Frontal cortex (tissue), 4 donors: Measurements from ENCODE around the gene CMTM3. TPM values are rescaled to one million over a fixed set of nuclear protein-coding genes. Genes with fewer than 3 reads are reported as not detected.
"Not testable (repeated sequence)": the region's sequence is repeated elsewhere in the genome, so short reads cannot be mapped to it uniquely, and the experiment has no call there.

Experiments used
- DNase-seq, 2 donors: peaks; one replicate each; pipeline ENCODE4 v3.0.0; 2012; ENCODE audit warnings: low spot score in 2 of 2
- FAIRE-seq: peaks from 2 replicates; lab custom pipeline; 2012; peaks lifted over from hg19 to GRCh38; lab: Jason Lieb, UNC
- total RNA-seq: library from RNA; depleted of rRNA; stranded (reverse); fragments of >200 nt; gene quantifications from one replicate; pipeline ENCODE4 v1.2.3, GENCODE V29; 2014
- donor health status: control.
- donor health status: control.
- donor health status: control.

The CMTM3 gene
- total RNA-seq, 1 donor from 2014 or later = 3.3 TPM

- FAIRE-seq (no peak), DNase-seq (no peak)
Observed at GRCh38 chr16:66581246-66581952, 23.1 kb upstream of the CMTM3 start.

DNA sequence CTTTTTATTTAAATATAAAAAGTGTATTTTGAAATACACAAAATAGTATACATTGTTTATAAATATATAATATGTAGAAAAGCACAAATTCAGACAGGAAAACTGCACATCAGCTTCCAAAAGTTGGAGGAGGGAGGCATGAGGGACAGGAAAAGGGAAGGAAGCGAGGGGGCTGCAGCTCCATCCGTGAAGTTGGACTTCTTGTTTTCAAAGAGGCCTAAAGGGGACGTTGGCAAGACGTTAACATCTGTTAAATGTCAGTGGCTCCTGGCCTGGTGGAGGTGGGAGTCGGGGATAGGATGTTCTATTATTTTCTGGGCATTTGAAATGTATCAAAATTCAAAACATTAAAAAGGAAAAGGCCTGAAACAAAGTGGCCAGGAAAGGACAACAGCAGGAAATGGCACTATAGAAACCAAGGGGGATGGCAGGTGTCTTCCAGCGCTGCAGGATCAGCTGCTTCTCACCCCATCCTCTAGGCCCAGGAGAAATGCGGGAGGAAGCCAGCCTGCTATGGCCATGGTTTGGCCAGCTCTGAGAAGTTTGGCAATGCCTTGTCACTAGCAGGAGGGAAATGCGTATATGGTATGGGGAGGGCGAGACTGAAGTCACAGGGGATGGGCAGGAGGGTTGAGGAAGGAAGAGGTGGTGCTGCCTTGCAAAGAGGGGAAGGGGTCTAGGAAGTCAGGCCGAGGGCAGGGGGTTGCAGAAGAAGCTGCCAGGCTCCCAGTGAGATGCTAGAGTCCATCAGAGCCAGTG is 18.8 kb upstream of the CMTM3 start:
- FAIRE-seq (no peak), DNase-seq (no peak)

GRCh38 chr16:66587881-66588600 is 16.5 kb upstream of the CMTM3 start:
- DNase-seq (no peak), FAIRE-seq (no peak)

DNA sequence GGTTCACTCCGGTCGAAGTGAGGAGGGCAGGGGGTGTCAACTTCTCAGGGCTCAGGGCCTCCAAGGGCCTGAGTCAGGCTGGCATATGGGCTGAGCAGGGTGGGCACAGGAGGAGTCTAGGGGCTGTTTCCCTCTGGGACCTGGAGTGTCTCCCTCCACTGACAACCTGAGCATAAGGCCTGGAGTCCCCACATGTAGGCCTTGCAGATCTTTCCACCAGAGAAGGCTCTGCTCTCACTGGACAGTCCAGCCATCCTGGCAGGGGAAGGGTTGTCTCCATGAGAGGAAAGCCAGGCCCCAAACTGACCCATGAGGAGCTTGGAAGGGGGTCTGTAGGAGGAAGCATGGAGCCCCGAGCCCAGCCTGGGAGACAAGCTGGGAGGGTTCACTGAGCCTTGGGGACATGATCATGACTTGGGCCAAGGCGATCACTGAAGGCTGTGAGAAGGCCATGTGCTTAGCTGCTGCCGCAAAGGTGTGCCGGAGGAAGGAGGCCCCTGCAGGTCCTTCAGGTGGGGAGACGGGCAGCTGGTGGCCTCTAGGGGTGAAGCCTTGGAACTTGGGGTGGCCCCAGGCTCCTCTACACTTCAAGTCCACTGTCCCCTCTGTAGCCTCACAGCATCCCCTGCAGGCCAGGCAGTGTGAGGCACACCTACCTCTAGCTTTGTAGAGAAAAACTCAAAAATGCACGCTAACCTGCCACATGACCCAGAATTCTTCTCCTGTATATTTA is 15.4 kb upstream of the CMTM3 start:
- no peak for FAIRE-seq
- no peak for DNase-seq

- no peak for FAIRE-seq
- no peak for DNase-seq
Observed at GRCh38 chr16:66590322-66590721, 14.2 kb upstream of the CMTM3 start.

- DNase-seq (no peak), FAIRE-seq (no peak)
Observed at GRCh38 chr16:66591018-66591417, 13.5 kb upstream of the CMTM3 start.

DNA sequence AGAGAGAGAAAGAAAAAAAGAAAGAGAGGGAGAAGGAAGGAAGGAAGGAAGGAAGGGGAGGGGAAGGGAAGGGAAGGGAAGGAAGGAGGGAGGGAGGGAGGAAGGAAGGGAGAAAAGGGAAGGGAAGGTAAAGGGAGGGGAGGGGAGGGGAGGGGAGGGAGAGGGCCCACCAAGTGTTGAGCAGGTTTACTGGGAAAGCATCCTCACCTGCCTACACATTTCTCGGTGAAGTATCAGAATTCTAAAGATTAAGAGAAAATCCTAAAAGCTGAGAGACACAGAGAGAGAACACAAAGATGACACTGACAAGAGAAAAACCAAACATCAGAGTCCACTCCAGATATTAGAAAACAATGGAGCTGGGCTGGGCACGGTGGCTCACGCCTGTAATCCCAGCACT is 12.3 kb upstream of the CMTM3 start:
- no peak for DNase-seq
- no peak for FAIRE-seq

DNA sequence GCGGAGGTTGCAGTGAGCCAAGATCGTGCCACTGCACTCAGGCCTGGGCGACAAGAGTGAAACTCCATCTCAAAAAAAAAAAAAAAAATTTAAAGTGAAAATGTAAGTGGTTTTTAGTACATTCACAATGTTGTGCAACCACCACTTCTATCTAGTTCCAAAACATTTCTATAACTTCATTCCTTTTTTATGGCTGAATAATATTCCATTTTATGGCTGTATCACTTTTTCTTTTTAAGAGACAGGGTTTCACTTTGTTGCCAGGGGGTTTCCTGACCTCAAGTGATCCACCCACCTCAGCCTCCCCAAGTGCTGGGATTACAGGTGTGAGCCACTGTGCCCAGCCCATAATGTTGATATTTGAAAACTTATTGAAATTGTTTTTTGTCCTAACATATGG is 11.7 kb upstream of the CMTM3 start:
- DNase-seq (no peak), FAIRE-seq (no peak)

DNA sequence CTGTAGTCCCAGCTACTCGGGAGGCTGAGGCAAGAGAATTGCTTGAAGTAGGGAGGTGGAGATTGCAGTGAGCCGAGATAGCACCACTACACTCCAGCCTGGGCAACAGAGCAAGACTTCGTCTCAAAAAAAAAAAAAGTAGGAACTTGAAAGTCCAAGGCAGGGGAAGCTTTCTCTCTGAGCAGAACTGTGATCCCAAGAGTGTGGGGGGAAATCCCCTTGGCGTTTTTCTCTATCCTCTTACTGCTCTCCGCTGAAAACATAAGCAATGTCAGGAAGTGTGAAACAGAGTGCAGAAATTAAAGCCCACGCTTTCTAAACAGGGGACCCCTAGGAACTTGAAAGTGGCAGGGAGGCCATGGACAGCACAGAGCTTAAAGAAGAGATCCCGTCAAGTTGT is 9.8 kb upstream of the CMTM3 start:
- no peak for FAIRE-seq
- DNase-seq = no peak

DNA sequence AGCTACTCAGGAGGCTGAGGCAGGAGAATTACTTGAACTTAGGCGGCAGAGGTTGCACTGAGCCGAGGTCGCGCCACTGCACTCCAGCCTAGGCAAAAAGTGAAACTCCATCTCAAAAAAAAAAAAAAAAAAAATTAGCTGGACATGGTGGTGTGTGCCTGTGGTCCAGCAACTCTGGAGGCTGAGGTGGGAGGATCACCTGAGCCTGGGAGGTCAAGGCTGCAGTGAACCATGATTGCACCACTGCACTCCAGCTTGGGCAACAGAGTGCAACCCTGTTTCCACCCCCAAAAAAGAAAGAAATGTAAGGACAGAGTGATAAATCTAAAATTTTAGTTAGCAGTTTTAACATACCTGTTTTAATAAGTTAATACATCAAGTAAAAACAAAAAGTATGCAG is 7.9 kb upstream of the CMTM3 start:
- not testable (repeated sequence) for DNase-seq, FAIRE-seq

DNA sequence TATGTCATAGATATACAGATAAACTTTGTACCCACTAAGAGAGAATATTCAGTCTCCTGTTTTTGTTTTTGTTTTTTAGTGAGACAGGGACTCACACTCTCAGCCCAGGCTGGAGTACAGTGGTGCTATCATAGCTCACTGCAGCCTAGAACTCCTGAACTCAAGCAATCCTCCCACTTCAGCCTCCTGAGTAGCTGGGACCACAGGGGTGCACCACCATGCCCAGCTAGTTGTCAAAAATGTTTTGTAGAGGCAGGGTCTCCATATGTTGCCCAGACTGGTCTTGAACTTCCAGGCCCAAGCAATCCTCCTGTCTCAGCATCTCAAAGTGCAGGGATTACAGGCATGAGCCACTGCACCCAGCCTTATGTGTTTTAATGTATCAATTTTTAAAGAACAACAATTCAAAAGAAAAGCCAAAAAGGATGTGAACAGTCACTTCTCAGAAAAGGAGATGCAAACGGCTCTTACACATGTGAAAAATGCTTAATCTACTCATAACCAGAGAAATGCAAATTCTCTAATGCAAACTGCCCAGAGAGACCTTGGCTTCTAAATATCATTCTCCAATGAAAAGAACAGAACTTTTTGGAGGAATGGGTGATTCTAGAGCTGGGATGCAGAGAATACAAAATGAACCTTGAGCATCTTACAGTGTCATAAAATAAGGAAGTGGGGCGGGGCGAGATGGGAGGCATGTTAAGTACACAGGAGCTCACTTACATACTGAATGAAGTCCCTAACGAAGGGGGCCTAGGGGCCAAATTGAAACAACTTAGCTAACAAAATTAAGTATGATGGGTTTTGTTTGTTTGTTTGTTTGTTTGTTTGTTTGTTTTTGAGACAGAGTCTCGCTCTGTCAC is 7.3 kb upstream of the CMTM3 start:
- FAIRE-seq = no peak
- DNase-seq = no peak

DNA sequence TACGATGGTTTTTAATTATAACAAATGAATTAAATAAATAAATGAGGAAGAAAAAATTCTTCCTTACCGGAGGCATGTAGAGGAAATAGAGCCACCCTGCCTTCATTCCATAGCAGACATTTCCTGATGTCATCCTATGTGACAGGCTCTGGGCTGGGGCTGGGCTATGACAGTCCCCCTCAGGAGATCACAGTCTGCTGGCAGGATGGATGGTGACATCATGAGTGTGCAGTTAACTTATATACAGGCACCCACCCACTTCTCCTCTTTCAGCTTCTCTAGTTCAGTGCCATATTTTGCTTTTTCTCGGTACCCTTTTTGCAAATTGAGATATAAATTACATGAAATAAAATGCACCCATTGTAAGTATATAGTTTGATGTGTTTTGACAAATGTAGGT is 6.4 kb upstream of the CMTM3 start:
- no peak for FAIRE-seq
- no peak for DNase-seq

DNA sequence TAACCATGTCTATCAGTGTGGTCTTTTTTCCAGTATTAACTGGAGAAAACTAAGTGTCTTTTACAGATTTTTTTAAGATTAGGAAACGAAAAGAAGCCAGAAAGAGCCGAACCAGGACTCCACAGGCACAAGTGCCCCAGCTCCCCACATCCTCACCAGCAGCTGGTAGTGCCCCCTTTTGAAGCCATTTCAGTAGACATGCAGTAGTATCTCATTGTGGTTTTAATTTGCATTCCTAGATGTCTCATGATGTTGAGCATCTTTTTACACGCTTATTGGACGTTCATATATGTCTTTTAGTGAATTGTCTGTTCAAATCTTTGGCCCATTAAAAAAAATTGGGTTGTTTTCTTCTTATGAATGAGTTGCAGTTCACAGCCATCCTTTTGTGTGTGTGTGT is 4.8 kb upstream of the CMTM3 start:
- FAIRE-seq (no peak), DNase-seq (no peak)

DNA sequence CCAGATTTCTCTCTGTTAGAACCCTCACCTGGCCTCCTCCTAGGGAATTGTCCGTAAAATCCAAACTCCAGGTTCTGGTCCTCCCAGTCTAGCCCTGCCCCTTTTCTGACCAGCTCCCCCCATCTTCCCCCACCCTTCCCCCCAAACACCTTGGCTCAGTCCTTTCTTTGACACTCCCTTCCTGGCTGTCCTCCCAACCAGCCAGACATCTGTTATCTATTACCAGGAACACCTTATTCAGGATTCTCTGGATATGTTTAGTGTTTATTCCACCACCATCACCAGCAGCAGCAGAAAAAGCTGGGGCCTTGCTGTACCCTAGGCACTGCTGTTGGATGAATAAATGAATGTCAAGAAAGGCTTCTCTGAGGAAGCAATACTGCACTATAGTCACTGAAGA is 4.0 kb upstream of the CMTM3 start:
- DNase-seq (no peak), FAIRE-seq (no peak)

GRCh38 chr16:66601471-66601870 is 3.0 kb upstream of the CMTM3 start:
- FAIRE-seq = no peak
- no peak for DNase-seq

GRCh38 chr16:66603537-66604375 is 748 bp upstream of the CMTM3 start:
- no peak for FAIRE-seq
- DNase-seq = no peak

DNA sequence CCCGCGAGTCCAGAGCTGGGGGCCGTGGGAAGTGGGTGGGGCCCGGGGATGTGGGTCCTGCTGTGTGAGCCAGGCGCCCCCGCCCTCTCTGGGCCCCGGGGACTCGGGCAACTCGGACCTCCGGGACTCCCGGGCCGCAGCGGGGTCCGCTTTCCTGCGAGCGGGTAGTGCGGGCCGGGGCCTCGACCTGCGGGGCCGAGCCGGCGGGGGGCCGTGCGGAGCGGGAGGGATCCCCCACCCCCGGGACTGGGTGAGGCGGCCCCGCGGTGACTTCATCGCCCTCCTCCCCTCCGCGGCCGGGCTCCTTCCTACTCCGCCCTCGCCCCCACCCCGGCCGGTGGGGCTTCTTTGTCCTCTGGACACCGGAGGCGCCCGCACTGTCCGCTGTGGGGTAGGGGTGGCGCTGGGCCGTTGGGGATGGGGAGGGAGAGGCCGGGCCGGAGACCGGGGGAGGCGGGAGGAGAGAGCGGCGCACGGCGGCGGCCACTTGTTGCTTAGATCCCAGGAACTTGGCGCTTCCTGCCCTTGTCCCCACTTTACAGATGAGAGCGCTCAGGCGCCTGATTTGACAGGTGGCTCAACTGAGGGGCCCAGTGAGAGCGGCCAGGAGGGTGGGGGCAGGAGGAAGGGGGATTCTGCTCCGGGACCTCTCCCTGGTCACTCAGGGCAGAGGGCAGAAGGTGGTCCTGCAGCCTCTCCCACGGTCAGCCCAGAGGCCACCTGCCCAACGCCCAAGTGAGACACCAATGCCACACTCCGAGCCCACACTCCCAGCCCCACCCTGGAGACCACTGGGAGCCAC is 874 bp downstream of the CMTM3 start:
- FAIRE-seq = no peak
- peak; percentile 51 to 73 for DNase-seq
